GM10248 (cell line): ENCODE measurements around the gene DNAJB11.
"Not testable (repeated sequence)": the region's sequence is repeated elsewhere in the genome, so short reads cannot be mapped to it uniquely, and the experiment has no call there.

Source experiments
- CTCF ChIA-PET: fragments of 300-600 bp; sonication (Branson Sonifier 250); formaldehyde crosslinking; extraction: SDS; loops from one replicate; lab custom pipeline; 2021; ENCODE audit warnings: antibody characterized with exemption; lab: Yijun Ruan, JAX
- POLR2A ChIA-PET: fragments of 350-650 bp; sonication (Branson Sonifier 250); formaldehyde crosslinking; extraction: SDS; loops from one replicate; lab custom pipeline; 2020; ENCODE audit warnings: antibody characterized with exemption; lab: Yijun Ruan, JAX
- DNase-seq: peaks from one replicate; pipeline ENCODE4 v3.0.0; 2012; ENCODE audit errors: extremely low spot score
- CTCF ChIP-seq: IDR thresholded peaks from 2 replicates; pipeline ENCODE4 v1.5.1; 2012; ENCODE audit warnings: mild to moderate bottlenecking, low read depth; ENCODE audit errors: extremely low read depth, missing control alignments, control extremely low read depth

DNAJB11 gene

DNA sequence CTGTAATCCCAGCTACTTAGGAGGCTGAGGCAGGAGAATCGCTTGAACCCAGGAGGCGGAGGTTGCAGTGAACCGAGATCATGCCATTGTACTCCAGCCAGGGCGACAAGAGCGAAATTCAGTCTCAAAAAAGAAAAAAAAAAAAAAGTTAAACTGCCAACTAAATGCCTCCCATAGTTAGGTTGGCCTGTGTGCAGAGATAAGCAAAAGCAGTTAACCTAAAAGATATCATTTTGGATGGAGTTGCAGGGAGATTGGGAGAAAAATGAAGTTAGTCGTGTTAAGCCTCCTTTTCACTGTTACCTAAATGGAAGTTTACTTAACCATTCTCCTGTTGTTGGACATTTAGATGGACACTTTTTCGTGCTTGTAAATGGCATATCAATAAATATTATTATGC, 58.2 kb downstream of the DNAJB11 start:
- no peak for TF ChIP-seq CTCF
- ChIA-PET POLR2A (no interaction called here), CTCF (no interaction called here)
- DNase-seq: no peak

- POLR2A ChIA-PET: no interaction called here
Observed at GRCh38 chr3:186630950-186631641, 60.6 kb downstream of the DNAJB11 start.

DNA sequence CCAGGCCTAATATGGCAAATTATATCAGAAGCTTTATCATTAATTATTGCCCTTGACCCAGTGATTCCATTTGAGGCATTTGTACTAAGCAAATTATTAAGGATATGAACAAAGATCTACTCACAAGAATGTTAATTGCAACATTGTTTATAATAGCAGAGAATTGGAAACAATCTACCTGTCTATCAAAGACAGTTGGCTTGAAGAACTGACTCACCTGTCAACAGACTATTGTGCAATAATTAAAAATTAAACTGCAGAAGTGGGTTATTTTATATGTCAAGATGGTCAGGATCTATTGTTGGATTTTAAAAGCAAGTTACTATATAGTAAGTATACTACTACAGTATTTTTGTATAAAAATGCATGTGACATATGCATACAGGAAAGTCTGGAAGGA, 63.0 kb downstream of the DNAJB11 start:
- CTCF ChIA-PET: interaction anchor here (1.5 to 8.6 kb wide), 2 partner anchors 16 to 17 kb away, joined by 5 to 92 read pairs; no protein-coding TSS in a partner anchor
- DNase-seq: no peak
- POLR2A ChIA-PET: no interaction called here
- no peak for TF ChIP-seq CTCF

More at GRCh38 chr3:186630950-186631641, 60.6 kb downstream of the DNAJB11 start:
- CTCF ChIA-PET: interaction anchor here (0.7 to 8.6 kb wide), 3 partner anchors 14 to 687 kb away, joined by 3 to 92 read pairs (median 3); no protein-coding TSS in a partner anchor
- TF ChIP-seq CTCF: no peak
- no peak for DNase-seq

DNA sequence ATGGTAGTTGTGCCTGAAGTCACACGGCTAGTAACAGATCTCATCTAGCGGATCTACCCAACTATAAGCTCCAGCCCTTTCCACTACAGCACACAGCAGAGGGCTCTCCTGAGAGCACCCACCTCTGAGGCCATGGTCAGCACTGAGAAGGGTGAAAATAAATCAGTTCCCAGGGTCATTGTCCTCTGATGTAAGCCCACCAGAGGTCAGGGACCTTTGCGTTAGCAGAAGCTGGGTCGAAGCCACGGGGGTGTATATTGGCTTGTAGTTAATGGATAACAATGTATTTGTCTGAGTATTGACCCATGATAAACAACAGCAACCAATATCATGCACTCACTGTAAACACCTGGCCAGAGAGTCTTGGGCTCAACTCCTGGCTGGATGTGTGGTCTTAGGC, 63.7 kb downstream of the DNAJB11 start:
- DNase-seq, POLR2A ChIA-PET: not testable (repeated sequence)
- CTCF ChIA-PET: interaction anchor here (1.5 to 8.6 kb wide), 2 partner anchors 16 to 17 kb away, joined by 5 to 92 read pairs; no protein-coding TSS in a partner anchor
